GM18498 (cell line): Measurements from ENCODE around the gene ARMH3.

Experiments used
- ATAC-seq: cut with Tn5 transposase; IDR thresholded peaks from one replicate; pipeline ENCODE4 v1.9.1; 2021; ENCODE audit warnings: mild to moderate bottlenecking, moderate library complexity; ENCODE audit not compliant: unreplicated experiment

The ARMH3 gene

DNA sequence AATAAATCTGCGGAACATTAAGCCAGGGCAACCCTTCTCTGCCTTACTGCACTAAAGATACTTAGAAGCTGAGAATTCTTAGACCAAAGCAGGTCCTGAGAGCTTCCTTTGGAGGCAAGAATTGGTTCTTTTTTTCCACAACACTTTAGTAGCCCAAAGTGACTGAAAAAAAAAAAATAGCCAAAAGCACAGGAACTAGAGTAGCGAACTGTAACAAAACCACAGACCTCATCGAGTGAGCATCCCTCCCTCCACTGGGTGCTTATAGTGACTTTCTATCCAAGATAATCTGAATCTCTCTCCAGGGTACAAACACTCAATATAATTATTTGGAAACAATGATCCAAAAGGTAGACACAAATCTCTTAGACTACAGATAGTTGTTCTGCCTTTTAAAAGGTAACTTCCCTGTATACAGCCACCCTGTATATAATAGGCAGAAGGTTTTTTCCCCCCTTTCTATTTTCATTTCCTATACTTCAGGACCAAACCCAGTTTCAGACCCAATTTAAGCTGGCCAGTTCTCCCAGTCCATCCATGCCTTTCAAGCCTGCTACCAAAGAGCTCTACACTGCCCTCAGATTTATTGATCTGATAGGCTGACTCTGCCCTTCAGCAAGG is 180.8 kb downstream of the ARMH3 start:
- no peak for ATAC-seq

DNA sequence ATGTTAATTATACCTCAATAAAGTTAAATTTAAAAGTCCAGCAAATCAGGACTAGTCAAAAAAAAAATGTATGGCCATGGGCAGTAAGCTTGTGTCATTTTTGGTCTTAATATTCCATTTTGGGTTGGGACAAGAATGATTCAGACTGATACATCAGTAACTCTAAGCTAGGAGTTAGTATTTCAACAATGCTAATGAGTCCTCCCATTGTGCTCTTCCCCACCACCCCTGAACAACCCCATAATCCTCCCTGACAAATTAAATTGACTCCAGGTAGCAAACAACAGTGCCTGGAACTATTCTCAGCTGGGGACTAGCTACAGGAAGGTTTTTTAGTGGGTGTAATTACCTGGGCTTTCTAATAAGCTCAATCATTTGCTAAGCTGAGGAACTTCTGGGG is 181.7 kb downstream of the ARMH3 start:
- no peak for ATAC-seq

DNA sequence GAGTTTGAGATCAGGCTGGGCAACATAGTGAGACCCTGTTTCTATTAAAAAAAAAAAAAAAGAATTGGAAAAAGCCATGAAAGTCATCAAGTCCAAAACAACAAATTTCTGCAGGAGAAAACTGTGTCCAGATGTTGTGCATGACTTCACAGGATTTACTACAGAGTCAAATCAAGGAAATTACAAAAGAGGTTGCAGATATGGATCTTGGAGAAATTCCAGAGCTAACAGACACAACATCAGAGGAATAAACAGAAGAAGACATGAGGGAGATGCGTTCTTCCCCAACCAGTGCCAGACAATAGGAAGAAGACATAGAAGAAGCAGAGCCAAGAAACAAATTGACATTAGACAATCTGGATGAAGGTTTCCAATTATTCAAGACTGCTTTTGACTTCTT is 188.0 kb downstream of the ARMH3 start:
- no peak for ATAC-seq

DNA sequence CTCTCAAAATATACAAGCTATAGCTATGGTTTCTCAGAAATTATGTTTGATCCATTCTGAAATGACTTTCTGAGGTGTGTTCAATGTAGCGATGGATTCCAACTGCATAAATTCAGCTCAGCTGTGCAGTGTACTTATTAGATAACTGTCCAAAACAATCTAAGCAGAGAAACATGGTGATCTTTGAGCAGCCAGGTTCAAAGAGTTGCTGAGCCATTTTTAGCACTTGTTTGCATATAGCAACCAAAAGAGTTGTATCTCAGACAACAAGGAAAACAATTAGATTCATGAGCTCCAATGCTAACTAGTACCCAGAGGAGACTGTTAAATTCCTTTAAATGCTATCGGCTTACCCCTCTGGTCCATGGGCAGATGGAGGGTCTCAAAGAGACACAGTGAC is 196.4 kb downstream of the ARMH3 start:
- ATAC-seq: no peak

DNA sequence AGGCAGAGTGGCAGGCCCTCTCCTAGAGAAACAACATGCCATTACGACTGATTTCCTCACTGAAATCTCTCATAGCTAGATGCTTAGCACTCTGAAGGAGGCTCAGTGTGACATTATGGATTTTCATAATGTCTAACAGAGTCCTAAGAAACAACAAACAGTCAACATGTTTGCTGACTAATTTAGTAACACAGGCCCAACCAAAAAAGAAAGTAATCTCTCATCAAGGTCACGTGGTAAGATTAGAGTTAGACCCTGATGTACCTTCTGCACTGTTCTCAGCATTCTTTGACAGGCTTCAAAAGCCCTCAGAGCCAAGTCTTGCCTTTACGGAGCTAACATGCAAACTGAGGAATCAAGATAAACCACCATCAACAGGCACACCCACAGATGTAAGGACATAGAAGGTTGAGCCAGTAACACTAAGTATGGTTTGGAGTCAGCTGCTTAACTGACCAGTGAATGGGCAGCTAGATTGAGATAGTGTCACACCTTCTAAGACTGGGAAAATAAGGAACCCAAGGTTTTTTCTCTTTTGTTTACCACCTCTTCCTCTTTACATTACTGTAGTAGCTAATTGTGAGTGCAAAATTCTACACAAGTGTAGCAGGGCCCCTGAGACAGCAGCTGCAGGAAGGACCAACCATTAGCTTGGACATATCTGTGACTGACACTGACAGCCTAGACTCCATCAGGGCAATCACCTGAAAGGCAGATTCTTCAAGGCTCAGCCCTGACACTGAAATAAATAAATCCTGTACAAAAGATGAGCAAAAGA is 197.1 kb downstream of the ARMH3 start:
- peak; percentile 67 for ATAC-seq

DNA sequence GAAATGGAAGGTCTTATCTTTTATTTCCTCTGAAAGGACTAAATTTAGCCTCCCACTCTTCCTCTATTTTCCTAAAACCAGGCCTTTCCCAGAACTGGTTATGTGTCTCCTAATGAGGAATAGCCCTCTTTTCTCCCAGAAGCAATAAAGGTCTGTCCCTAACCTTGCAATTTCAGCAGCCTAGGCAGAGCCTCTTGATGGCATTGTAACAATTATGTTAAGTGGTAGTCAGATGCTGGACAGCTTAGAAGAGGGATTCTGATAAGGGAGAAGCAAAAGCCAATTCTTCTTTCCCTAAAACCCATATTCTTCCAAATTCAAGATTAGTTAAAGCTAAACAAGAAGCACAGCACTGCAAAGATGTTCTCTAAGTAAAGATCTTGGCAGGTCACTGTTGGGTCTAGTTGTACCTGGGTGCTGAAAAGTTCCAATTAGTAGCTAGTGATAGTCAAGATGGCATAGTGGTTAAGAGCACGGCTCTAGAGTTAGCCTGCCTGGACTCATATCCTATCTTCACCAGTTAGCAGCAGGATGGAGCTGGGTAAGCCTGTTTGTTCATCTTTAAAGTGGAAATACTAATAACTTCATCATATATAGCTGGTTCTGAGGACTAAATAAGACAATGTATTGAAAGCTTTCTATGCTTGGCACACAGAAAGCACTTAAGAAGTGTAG is 198.0 kb downstream of the ARMH3 start:
- ATAC-seq: no peak

DNA sequence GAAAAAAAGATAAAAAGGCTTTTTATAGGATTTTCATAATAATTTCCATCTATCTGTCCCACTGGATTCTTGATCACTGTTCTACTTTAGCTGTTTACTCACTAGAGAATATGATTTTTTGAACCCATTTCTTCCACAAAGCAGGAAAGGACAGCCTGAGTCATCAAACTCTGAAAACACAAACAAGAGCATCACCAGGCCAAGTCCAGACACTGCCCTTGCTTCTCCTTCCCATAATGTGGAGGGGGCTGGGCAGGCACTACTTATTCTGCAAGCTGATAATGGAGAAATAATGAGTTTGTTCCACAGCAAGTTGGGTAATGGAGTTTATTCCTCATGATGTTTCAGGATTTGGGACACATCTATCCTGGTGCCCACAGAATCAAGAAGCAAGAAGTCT is 199.3 kb downstream of the ARMH3 start:
- no peak for ATAC-seq

DNA sequence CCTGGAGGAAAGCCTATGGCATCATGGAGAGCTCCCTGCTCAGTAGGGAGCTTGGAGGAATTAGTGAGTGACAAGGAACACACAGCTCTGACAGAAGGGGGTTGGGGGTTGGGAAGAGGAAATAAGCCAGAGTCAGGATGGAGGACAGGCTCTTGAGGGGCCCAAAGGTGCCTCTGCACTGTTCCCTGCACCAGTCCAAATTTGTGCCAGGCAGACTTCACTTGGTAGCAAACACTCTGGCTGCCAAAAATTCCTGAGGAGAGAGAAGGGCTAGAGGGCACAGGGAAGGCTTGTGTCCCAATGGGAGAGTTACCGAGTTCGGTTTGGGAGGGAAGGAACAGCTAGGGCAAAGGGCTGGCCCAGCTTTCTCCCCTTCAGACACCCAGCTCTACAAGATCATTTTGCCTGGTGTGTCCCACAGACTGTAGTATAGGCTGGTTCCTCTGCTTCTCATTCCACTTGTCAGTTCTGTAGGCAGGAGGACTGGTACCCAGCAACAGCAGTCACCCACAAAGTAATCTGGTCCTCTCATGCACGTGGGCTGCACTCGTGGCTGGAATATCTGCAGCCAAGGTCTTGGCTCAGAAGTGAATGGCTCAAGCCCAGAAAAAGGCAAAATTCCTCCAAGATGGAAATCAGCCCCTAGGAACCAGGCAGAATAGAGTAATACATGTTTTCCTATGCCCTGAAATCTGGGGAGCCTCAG is 204.4 kb downstream of the ARMH3 start:
- no peak for ATAC-seq

DNA sequence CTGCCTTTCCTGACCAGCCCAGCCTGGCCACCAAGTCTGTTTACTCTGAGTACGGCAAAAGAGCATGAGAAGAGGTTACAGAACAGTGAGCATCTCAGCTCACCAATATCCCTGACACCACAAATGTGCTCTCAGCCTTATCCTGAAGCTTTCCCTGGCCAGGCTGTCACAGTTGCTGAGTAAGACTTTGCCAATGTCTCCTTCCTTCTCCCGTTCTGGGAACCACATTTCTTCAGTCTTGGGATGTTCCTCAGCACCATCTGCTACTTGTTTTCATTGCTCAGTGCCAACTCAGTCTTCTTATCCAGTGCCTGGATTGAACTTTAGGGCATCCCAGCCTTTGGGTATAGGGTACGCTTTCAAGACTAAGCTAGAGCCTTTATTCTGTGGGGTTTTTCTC is 205.2 kb downstream of the ARMH3 start:
- no peak for ATAC-seq

DNA sequence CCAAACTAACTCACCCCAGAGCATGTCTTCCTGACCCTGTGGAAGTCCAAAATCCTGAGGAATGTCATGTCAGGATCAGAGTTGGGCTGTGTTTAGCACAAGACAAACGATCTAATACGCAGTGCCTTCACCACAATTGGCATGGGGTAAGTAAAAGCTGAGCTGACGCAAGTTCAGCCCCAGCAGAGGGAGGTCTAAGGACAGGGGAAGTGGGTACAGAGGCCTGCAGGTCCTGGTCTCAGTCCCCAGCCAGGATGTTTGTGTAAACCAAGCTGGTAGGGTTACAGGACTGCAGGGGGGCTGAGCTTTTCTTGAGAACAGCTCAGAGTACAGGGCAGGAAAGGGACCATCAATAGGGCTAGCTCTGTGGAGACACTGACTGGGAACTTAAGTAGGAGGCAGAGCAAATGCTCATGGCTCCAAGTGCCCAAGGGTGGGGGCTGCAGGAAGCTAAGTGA is 207.1 kb downstream of the ARMH3 start:
- no peak for ATAC-seq

DNA sequence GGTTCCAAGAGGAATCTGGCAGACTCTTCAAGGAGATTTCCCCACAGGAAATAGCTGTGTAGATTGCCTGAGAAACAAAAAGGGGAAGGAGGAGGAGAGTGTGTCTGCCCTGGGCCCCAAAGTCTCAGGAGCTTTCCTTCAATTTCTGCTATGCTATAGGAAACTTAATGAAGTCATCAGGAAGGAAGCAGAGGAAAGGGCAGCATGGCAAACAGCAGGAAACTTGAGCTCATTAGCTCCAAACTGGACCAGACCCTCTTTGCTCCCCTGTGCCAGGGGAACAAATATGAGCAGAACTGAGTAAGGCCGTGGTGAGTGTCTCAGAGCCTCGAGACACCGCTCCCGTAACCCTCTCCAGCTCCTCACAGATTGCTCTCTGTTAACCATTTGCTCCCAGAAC is 207.6 kb downstream of the ARMH3 start:
- no peak for ATAC-seq

DNA sequence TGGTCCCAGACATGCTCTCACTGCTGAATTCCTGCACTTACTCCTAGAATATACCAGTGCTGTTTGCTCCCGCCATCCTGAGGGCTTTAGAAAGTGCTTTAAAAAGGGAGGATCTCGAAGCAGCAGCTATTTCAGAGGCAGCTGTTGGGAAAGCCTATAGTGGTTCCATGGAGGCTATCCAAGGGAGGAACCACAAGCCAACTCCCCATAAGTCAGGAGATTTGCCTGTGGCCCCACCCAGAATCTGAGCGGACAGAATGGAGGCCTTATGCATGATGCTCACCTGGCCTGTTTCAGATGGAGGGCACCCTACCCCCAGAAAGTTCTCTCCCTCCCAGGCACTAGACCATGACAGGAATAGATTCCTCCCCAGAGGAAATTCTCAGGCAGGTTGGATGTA is 210.1 kb downstream of the ARMH3 start:
- ATAC-seq: no peak

DNA sequence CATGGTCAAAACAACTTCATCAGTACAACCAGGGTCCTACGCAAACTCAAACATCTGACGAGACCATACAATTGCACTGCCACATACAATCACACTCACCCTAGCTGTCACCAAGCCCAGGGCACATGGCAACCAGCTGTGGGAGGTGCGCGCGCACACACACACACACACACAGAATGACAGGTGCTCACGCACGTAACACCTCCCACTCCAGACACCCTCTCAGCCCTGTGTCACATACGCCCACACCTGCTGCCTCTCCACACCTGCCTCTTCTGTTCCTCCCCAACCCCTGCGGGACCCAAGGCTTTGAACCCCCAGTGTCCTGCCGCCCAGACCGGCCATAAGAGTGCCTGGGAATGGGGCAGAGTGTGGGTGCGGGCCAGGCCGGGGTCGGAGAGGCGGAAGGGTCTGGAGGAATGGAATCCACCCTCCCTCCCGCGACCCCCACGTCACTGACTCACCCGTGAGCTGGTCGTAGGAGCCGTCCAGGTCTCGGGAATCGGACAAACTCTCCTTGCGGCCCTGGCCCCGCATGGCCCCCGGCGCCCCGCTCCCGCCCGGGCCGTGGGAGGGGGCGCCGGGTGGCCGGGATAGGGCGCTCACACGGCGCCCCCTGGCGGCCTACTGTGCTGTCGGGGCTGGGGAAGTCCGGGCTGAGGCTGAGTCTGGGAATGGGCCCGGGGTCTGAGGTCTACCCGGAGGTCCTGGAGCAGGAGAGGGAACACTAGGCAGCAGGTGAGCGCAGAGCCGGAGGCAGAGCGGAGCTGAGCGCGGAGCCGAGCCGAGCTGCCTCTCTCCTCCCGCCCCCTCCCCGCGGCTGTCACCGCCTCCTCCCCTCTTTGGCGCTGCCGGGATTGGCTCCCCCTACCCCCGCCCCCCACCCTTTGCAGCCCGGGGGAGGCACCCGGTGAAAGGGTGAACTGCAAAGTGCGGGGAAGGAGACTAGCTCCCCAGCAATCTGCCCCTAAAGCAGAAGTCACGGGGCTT is 212.6 kb downstream of the ARMH3 start, which contains the start of gene KCNIP2:
KCNIP2 (minus strand) TSS at position 769 of the 990 bp plus-strand sequence; CDS start at position 537, 232 bp downstream.
- no peak for ATAC-seq

DNA sequence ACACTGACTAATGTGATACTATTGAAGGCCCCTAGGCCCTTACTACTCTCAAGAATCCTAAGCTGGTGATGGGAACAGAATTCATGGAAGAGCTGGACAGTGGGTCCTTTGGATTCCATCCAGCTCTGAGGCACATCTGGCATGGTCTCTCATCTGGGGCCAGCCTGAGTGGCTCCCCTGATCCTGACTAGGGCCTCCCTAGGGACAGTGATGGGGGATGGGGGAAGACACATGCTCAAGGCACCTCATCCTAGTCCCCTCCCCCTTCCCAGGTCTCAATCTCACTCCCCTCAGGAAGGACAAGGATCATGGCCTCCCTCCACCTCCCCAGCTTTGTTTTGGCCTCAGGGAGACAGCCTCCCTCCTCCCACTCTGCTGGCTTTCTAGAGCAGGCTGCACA is 214.1 kb downstream of the ARMH3 start:
- no peak for ATAC-seq

DNA sequence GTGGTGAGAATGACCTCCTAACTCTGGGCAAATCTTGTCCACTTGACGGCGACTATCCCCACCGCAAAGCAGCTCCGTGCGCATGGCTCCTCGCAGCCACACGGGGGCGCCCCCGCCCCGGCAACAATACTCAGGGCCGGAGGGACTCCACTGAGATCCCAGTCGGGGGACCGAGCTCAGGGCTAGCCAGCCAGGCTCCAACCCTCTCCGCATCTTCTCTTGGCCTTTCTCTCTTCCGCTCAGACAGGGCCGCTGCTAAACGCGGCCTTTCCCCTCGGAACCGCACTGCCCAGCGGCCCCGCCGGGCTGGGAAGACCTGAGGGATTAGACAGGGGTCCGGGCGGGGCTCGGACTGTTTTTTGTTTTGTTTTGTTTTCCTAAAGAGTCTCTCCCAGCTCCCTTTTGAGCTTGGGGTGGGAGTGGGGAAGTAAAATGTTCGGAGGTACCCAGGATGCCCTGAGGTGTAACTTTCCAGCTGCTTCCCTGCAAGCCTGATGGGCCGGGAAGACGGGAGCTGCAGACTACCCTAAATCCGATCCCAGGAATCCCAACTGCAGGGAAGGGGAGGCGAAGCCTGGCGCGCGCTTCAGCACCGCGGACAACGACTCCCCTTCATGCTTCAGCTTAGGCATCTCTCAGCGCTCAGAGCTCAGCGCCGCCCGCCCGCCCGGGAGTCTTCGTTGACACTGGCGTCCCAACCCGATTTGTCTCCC is 215.1 kb downstream of the ARMH3 start:
- peak; percentile 61 for ATAC-seq

DNA sequence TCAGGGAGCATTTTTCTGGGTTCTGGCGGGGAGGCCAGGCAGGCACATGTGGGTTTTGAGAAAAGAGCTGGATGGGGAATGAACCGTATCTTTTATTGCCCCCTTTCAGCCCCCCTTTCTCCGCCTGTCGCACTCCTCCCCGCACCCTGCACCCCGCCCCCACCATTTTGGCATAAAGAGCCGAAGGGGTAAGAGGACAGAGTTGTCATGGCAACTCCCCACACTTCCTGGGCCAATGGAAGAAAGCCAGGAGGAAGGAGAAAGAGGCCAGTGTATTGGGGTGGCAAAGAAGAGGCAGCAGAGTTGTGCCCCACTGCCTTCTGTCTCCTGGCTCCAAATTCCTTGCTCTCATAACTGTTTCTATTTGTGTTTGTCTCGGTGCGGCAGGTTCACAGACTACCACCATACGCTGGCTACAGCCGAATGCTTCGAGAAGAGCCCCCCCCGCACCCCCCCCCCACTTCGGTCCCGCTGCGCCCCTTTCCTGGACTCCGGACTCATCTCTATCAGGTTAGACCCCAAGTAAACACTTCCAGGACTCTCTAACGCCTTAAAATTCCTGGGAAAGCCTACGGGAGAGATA is 215.8 kb downstream of the ARMH3 start:
- ATAC-seq: no peak

DNA sequence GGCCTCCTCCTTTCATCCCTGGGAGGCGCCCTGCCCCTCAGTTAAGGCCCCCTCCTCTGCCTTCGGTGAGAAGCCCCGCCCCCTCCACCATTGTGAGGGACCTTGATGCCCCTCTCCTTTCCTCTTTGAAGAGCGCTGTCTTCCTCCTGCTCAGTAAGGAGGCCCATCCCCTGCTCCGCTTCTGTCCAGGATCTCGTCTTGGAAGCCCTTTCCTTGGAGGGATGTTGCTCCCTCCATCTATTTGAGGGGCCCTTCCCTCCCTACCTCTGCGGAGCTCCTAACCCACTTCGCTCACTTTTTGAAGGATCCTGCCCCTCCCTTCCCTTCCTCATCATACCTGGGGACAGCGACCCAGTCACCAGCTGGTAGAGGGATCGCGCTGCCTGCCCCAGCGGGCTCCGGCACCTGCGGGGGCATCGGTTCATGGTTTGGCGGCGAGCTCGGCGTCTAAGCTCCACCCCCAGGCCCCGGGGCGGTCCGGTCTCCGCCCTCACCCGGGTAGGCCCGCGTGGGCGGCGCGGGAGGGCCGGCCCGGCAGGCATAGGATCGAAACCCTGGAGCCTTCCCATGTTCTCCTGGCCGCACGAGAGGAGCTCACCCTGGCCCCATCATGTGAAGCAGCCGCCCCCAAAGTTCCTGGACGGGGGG is 216.4 kb downstream of the ARMH3 start:
- no peak for ATAC-seq

DNA sequence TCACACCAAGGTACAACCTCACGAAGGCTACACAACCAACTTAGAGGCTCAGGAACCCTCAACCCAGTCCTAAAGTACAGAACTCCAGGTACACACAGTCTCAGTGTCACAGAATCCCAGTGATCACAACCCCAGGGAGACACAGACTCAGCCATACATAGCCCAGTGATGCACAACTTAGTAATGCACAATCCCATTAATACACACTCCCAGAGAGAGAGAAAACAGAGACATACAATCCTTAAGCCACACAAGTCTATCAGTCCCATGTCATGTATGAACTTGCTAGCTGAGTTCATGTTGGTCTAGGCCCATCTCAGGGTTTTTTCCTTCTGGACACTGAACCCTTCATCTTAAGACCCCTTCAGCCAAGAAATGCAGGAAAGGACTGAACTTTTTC is 217.0 kb downstream of the ARMH3 start:
- ATAC-seq: no peak
